Neural cell (in vitro differentiated cells): ENCODE data around the gene TSPOAP1.

Source experiments
- EP300 ChIP-seq: fragments of 450-650 bp; conservative IDR thresholded peaks from 2 replicates; pipeline ENCODE4 v1.6.1; 2014; ENCODE audit warnings: antibody characterized with exemption, mild to moderate bottlenecking, moderate library complexity; ENCODE audit not compliant: poor library complexity, severe bottlenecking
- EZH2 ChIP-seq: fragments of 200-600, 300-800 bp; shearing (Covaris generic), sonication (generic); IDR thresholded peaks from 2 replicates; pipeline ENCODE4 v1.6.1; 2014; ENCODE audit warnings: antibody characterized with exemption, low read length, borderline replicate concordance, mild to moderate bottlenecking; ENCODE audit not compliant: insufficient read depth, poor library complexity, severe bottlenecking
- MXI1 ChIP-seq: fragments of 450-650 bp; conservative IDR thresholded peaks from 2 replicates; pipeline ENCODE4 v1.6.1; 2014; ENCODE audit warnings: antibody characterized with exemption, mild to moderate bottlenecking; ENCODE audit not compliant: poor library complexity, severe bottlenecking
- POLR2AphosphoS5 ChIP-seq: IDR thresholded peaks from 2 replicates; pipeline ENCODE4 v1.6.1; 2012
- RAD21 ChIP-seq: fragments of 450-650 bp; conservative IDR thresholded peaks from 2 replicates; pipeline ENCODE4 v1.6.1; 2014; ENCODE audit warnings: antibody characterized with exemption, mild to moderate bottlenecking, moderate library complexity
- SMC3 ChIP-seq: fragments of 450-650 bp; conservative IDR thresholded peaks from 2 replicates; pipeline ENCODE4 v1.6.1; 2014; ENCODE audit warnings: antibody characterized with exemption, mild to moderate bottlenecking, moderate library complexity; ENCODE audit not compliant: poor library complexity
- TAF1 ChIP-seq: IDR thresholded peaks from 2 replicates; pipeline ENCODE4 v1.6.1; 2012; ENCODE audit warnings: low read depth
- TF ChIP-seq, protein P1 (sequence below): fragments of 450-650 bp; IDR thresholded peaks from 2 replicates; pipeline ENCODE4 v1.5.1; 2014; ENCODE audit warnings: antibody characterized with exemption, mild to moderate bottlenecking, moderate library complexity; ENCODE audit not compliant: poor library complexity, severe bottlenecking

DNA sequence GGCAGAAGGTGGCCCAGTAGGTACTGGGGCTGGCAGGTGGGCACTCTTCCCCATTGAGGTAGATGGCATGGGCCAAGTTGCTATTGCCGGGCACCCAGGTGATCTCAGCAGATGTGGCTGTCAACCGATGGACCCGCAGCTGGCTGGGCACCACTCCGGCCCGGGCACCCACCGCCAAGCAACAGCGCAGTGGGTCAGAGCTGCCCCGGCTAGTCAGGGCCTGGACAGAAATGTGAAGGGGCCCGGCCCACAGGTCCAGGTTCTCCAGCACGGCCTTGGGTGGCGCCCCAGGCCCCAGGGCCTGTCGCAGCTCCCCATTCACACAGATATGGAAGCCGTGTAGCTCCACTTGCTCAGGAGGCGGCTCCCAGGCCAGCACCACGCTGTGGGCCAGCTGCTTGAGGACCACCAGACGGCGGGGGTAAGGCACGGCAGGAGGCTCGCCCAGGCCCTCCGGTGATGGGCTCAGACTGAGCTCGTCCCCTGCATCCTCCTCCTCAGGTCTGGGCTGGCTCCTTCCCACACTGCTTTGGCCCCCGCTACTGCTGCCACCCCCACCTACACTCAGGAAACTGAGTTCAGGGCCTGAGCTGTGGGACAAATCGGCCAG lies 16.5 kb downstream of the TSPOAP1 start:
- TF ChIP-seq, protein P1, sequence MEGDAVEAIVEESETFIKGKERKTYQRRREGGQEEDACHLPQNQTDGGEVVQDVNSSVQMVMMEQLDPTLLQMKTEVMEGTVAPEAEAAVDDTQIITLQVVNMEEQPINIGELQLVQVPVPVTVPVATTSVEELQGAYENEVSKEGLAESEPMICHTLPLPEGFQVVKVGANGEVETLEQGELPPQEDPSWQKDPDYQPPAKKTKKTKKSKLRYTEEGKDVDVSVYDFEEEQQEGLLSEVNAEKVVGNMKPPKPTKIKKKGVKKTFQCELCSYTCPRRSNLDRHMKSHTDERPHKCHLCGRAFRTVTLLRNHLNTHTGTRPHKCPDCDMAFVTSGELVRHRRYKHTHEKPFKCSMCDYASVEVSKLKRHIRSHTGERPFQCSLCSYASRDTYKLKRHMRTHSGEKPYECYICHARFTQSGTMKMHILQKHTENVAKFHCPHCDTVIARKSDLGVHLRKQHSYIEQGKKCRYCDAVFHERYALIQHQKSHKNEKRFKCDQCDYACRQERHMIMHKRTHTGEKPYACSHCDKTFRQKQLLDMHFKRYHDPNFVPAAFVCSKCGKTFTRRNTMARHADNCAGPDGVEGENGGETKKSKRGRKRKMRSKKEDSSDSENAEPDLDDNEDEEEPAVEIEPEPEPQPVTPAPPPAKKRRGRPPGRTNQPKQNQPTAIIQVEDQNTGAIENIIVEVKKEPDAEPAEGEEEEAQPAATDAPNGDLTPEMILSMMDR, result no peak
- TF ChIP-seq POLR2AphosphoS5 (no peak), RAD21 (no peak), EZH2 (no peak), SMC3 (no peak), EP300 (no peak), MXI1 (no peak), TAF1 (no peak)
